ENCODE results near the gene HK1.
"Not testable (repeated sequence)": the region's sequence is repeated elsewhere in the genome, so short reads cannot be mapped to it uniquely, and the experiment has no call there.

The HK1 gene

GRCh38 chr10:69270990-69271389 is 7.3 kb upstream of the HK1 start:
- Mint-ChIP-seq H3K27ac (no peak overlapping the region), H3K9me3 (no peaks in the 10 kb centered on the region), H3K4me1 (no peaks in the 10 kb centered on the region), H3K36me3 (no peaks in the 10 kb centered on the region), H3K27me3 (peaks cover 7 to 16% of the 10 kb centered on the region in 2 donors), H3K4me3 (no peak overlapping the region)
- ATAC-seq (replicated peaks) (no peak), DNase-seq (no peak)

GRCh38 chr10:69272624-69273023 is 5.7 kb upstream of the HK1 start:
- Mint-ChIP-seq H3K9me3 (no peaks in the 10 kb centered on the region), H3K27me3 (peaks cover 3 to 9% of the 10 kb centered on the region in 2 donors), H3K4me1 (no peaks in the 10 kb centered on the region), H3K27ac (no peak overlapping the region), H3K36me3 (no peaks in the 10 kb centered on the region), H3K4me3 (no peak overlapping the region)
- DNase-seq (no peak), ATAC-seq (replicated peaks) (no peak)

GRCh38 chr10:69275444-69275843 is 2.9 kb upstream of the HK1 start:
- Mint-ChIP-seq H3K27me3 (no peaks in the 10 kb centered on the region), H3K4me3 (no peak overlapping the region), H3K36me3 (no peaks in the 10 kb centered on the region), H3K27ac (no peak overlapping the region), H3K4me1 (peaks cover 14 to 17% of the 10 kb centered on the region in 2 donors), H3K9me3 (no peaks in the 10 kb centered on the region)
- ATAC-seq (replicated peaks) (no peak), DNase-seq (no peak)

- Mint-ChIP-seq H3K27ac (no peak overlapping the region), H3K4me3 (no peak overlapping the region), H3K27me3 (no peaks in the 10 kb centered on the region), H3K36me3 (no peaks in the 10 kb centered on the region), H3K4me1 (peaks cover 14 to 17% of the 10 kb centered on the region in 2 donors), H3K9me3 (no peaks in the 10 kb centered on the region)
- no peak for ATAC-seq (replicated peaks)
- DNase-seq = no peak
Observed at GRCh38 chr10:69276503-69276902, 1.8 kb upstream of the HK1 start.

GRCh38 chr10:69279110-69279509 is 814 bp downstream of the HK1 start:
- no peak for DNase-seq
- H3K9me3 Mint-ChIP-seq = no peaks in the 10 kb centered on the region
- H3K27me3 Mint-ChIP-seq = peaks cover 0 to 4% of the 10 kb centered on the region in 2 donors
- ATAC-seq (replicated peaks) = peak in 1 of 2 donors; percentile 67
- H3K27ac Mint-ChIP-seq = no peak overlapping the region
- no peaks in the 10 kb centered on the region for H3K36me3 Mint-ChIP-seq
- H3K4me1 Mint-ChIP-seq = peaks cover 14 to 17% of the 10 kb centered on the region in 2 donors
- no peak overlapping the region for H3K4me3 Mint-ChIP-seq

GRCh38 chr10:69281507-69282413 is 3.5 kb downstream of the HK1 start:
- H3K4me1 Mint-ChIP-seq = peaks cover 14 to 17% of the 10 kb centered on the region in 2 donors
- DNase-seq = no peak
- H3K9me3 Mint-ChIP-seq = no peaks in the 10 kb centered on the region
- no peaks in the 10 kb centered on the region for H3K36me3 Mint-ChIP-seq
- peaks cover 0 to 11% of the 10 kb centered on the region in 2 donors for H3K27me3 Mint-ChIP-seq
- H3K27ac Mint-ChIP-seq = no peak overlapping the region
- H3K4me3 Mint-ChIP-seq = no peak overlapping the region
- ATAC-seq (replicated peaks) = no peak

- H3K4me3 Mint-ChIP-seq; ATAC-seq (replicated peaks); H3K27ac Mint-ChIP-seq; H3K9me3 Mint-ChIP-seq; DNase-seq; H3K36me3 Mint-ChIP-seq; H3K4me1 Mint-ChIP-seq: not testable (repeated sequence)
- peaks cover 0 to 11% of the 10 kb centered on the region in 2 donors for H3K27me3 Mint-ChIP-seq
Observed at GRCh38 chr10:69284402-69284801, 6.1 kb downstream of the HK1 start.

- no peaks in the 10 kb centered on the region for H3K36me3 Mint-ChIP-seq
- H3K27me3 Mint-ChIP-seq = peaks cover 9 to 11% of the 10 kb centered on the region in 2 donors
- no peak for ATAC-seq (replicated peaks)
- no peak for DNase-seq
- no peaks in the 10 kb centered on the region for H3K9me3 Mint-ChIP-seq
- no peak overlapping the region for H3K4me3 Mint-ChIP-seq
- H3K27ac Mint-ChIP-seq = no peak overlapping the region
- H3K4me1 Mint-ChIP-seq = no peaks in the 10 kb centered on the region
Observed at GRCh38 chr10:69285699-69286098, 7.4 kb downstream of the HK1 start.

- Mint-ChIP-seq H3K4me3 (no peak overlapping the region), H3K4me1 (no peaks in the 10 kb centered on the region), H3K27me3 (peaks cover 8 to 15% of the 10 kb centered on the region in 2 donors), H3K27ac (no peak overlapping the region), H3K9me3 (no peaks in the 10 kb centered on the region), H3K36me3 (no peaks in the 10 kb centered on the region)
- DNase-seq (no peak), ATAC-seq (replicated peaks) (no peak)
Observed at GRCh38 chr10:69287181-69287580, 8.9 kb downstream of the HK1 start.

GRCh38 chr10:69290993-69291392 is 12.7 kb downstream of the HK1 start:
- ATAC-seq (replicated peaks) (no peak), DNase-seq (no peak)
- Mint-ChIP-seq H3K9me3 (no peaks in the 10 kb centered on the region), H3K4me3 (no peak overlapping the region), H3K36me3 (no peaks in the 10 kb centered on the region), H3K27ac (no peak overlapping the region), H3K4me1 (no peaks in the 10 kb centered on the region), H3K27me3 (peaks cover 3 to 15% of the 10 kb centered on the region in 2 donors)

GRCh38 chr10:69292459-69292858 is 14.2 kb downstream of the HK1 start:
- no peak overlapping the region for H3K27ac Mint-ChIP-seq
- H3K4me3 Mint-ChIP-seq = no peak overlapping the region
- H3K9me3 Mint-ChIP-seq = no peaks in the 10 kb centered on the region
- no peaks in the 10 kb centered on the region for H3K4me1 Mint-ChIP-seq
- ATAC-seq (replicated peaks) (no peak), DNase-seq (no peak)
- peaks cover 7 to 15% of the 10 kb centered on the region in 2 donors for H3K27me3 Mint-ChIP-seq
- no peaks in the 10 kb centered on the region for H3K36me3 Mint-ChIP-seq

- Mint-ChIP-seq H3K36me3 (no peaks in the 10 kb centered on the region), H3K9me3 (no peaks in the 10 kb centered on the region), H3K4me1 (no peaks in the 10 kb centered on the region), H3K27ac (no peak overlapping the region), H3K4me3 (no peak overlapping the region), H3K27me3 (peaks cover 7 to 11% of the 10 kb centered on the region in 2 donors)
- no peak for DNase-seq
- no peak for ATAC-seq (replicated peaks)
Observed at GRCh38 chr10:69295027-69295636, 16.8 kb downstream of the HK1 start.

GRCh38 chr10:69303632-69304051 is 25.3 kb downstream of the HK1 start:
- no peaks in the 10 kb centered on the region for H3K36me3 Mint-ChIP-seq
- H3K27me3 Mint-ChIP-seq = peaks cover 0 to 5% of the 10 kb centered on the region in 2 donors
- DNase-seq (no peak), ATAC-seq (replicated peaks) (peak in 1 of 2 donors; percentile 34)
- no peak overlapping the region for H3K4me3 Mint-ChIP-seq
- H3K27ac Mint-ChIP-seq = no peak overlapping the region
- no peaks in the 10 kb centered on the region for H3K4me1 Mint-ChIP-seq
- H3K9me3 Mint-ChIP-seq = no peaks in the 10 kb centered on the region

GRCh38 chr10:69306421-69306820 is 28.1 kb downstream of the HK1 start:
- peaks cover 0 to 5% of the 10 kb centered on the region in 2 donors for H3K27me3 Mint-ChIP-seq

GRCh38 chr10:69307434-69307833 is 29.1 kb downstream of the HK1 start:
- Mint-ChIP-seq H3K4me3 (no peak overlapping the region), H3K27me3 (peaks cover 0 to 5% of the 10 kb centered on the region in 2 donors), H3K9me3 (no peaks in the 10 kb centered on the region), H3K4me1 (no peaks in the 10 kb centered on the region), H3K27ac (no peak overlapping the region), H3K36me3 (no peaks in the 10 kb centered on the region)
- ATAC-seq (replicated peaks) = no peak
- DNase-seq = no peak

More at GRCh38 chr10:69306421-69306820, 28.1 kb downstream of the HK1 start:
- H3K9me3 Mint-ChIP-seq = no peaks in the 10 kb centered on the region
- H3K36me3 Mint-ChIP-seq = no peaks in the 10 kb centered on the region
- DNase-seq = no peak
- H3K27ac Mint-ChIP-seq = no peak overlapping the region
- H3K4me3 Mint-ChIP-seq = no peak overlapping the region
- no peaks in the 10 kb centered on the region for H3K4me1 Mint-ChIP-seq
- no peak for ATAC-seq (replicated peaks)
